Fibroblast of the aortic adventitia (primary cell): ENCODE measurements around the gene AFF3. TPM values are rescaled to one million over a fixed set of nuclear protein-coding genes. Genes with fewer than 3 reads are reported as not detected.

Experiments
- DNase-seq: peaks from one replicate; pipeline ENCODE4 v3.0.0-alpha.2; 2010; ENCODE audit warnings: low read depth
- H3K4me3 ChIP-seq: 2 replicates; pipeline ENCODE4 v1.5.1; 2011; ENCODE audit warnings: low read depth, mild to moderate bottlenecking, control low read depth, low read length, moderate library complexity
- total RNA-seq: library from RNA; depleted of rRNA; stranded (reverse); fragments of >200 nt; gene quantifications from 2 replicates; pipeline ENCODE4 v1.2.3, GENCODE V29; 2012; ENCODE audit warnings: low replicate concordance
- TF ChIP-seq, protein P1 (sequence below): IDR thresholded peaks from 2 replicates; pipeline ENCODE4 v1.5.1; 2011; ENCODE audit warnings: mild to moderate bottlenecking, low read length, control low read depth, inconsistent platforms; ENCODE audit not compliant: insufficient read depth

Gene AFF3
- total RNA-seq, 1 donor = 4.2 TPM

DNA sequence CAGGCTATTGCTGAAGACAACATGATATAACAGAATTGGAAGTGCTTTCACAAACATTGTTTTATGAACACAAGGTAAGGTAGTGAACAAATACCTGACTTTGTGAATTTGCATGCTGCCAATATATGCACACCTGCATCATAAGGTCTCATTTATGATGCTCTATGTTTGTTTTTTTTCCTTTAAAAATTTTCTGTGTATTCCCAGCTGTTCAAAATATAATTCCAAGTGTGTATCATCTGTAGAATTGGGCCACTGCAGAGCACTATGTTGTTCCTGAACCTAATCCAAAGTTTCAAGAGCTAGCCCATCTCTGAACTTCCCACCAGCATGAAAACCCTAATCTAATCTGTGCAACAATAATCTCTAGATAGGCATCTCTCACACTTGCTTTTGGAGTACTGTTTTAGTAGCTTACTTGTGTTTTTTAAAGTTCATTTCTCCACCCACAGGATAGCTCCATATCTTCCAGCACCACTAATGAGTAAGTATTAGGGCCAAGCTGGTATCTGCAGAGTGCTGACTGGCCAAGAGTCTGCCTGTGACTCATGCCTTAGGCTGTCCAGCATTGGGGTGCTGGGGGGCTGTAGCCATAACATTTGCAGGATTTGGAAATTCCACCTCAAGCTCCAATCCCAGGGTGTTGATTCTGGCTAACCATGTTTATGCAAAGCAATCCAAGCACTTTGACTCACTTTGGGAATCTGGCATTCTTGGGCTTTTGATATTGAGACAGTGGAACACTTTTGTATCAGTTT is 444.4 kb downstream of the AFF3 start:
- TF ChIP-seq, protein P1, sequence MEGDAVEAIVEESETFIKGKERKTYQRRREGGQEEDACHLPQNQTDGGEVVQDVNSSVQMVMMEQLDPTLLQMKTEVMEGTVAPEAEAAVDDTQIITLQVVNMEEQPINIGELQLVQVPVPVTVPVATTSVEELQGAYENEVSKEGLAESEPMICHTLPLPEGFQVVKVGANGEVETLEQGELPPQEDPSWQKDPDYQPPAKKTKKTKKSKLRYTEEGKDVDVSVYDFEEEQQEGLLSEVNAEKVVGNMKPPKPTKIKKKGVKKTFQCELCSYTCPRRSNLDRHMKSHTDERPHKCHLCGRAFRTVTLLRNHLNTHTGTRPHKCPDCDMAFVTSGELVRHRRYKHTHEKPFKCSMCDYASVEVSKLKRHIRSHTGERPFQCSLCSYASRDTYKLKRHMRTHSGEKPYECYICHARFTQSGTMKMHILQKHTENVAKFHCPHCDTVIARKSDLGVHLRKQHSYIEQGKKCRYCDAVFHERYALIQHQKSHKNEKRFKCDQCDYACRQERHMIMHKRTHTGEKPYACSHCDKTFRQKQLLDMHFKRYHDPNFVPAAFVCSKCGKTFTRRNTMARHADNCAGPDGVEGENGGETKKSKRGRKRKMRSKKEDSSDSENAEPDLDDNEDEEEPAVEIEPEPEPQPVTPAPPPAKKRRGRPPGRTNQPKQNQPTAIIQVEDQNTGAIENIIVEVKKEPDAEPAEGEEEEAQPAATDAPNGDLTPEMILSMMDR = no peak
- no peak overlapping the region for H3K4me3 ChIP-seq
- peak; percentile 79 for DNase-seq

DNA sequence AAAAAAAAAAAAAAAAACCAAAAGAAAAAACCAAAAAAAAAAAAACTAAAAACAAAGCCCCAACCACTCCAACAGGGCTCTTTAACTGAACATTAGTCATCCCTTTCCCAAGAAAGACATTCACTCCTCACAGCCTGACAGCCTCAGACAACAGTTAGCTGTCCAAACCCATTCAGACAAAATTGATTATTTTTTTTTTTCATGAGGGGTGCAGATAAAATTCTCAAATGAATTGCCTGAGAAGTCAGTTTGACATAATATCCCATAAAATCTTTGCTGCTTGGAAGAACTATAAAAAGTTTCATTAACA is 446.5 kb downstream of the AFF3 start:
- no peak for DNase-seq
- TF ChIP-seq, protein P1 = no peak
- no peak overlapping the region for H3K4me3 ChIP-seq

DNA sequence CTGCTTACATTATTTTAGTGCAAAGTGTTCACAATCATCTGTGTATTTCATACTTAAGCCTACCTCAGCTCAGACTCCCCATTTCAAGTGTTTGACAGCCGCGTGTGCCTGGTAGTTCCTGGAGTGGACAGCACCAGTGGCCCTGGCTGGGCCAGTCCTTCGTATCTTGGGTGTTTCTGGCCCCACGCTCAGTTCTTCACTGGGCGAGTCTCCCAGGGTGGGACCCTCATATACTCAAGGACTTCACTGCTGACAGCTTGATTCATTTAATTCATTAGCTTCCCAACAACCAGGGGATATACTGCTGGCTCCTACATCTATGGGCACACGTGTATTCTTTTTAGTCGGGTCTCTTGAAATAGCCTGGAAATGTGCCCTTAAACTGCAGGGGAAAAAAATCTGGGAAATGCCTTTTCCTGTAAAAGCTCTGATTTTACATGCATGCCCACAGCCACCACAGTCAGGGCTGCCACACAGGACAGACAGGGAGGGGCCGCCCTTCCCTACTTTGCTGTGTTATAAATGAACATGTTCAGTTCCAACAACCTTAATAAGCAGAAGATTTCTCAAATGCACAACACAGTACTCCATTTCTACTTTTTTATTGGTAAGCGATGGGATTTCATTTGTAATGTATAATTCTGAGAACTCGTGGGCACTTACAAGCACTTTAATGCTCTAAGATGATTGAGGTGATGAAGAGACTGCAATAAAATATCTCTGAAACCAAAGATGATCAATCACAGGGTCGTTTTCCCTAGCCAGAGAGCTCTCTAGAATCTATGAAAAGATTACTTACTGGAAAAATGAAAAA is 447.1 kb downstream of the AFF3 start:
- TF ChIP-seq, protein P1 = no peak
- no peak for DNase-seq
- H3K4me3 ChIP-seq = no peak overlapping the region

DNA sequence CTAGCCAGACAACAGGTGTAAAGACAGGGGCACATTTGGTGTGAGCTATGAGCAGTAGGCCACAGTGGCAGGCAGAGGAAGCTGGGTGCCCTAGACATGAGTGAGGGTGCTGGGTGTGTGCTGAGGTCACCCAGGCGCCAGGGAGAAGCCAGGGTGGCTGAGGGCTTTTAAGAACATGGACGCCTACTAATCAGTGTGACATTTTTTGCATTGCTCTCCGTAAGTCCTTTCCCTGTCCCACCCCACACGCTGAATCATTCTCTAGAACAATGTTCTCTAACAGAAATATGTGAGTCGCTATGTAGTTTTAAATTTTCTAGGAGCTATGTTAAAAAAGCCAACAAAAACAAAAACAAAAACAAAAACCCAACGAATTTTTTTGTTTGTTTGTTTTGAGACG is 448.1 kb downstream of the AFF3 start:
- no peak overlapping the region for H3K4me3 ChIP-seq
- DNase-seq = no peak
- TF ChIP-seq, protein P1 = no peak

DNA sequence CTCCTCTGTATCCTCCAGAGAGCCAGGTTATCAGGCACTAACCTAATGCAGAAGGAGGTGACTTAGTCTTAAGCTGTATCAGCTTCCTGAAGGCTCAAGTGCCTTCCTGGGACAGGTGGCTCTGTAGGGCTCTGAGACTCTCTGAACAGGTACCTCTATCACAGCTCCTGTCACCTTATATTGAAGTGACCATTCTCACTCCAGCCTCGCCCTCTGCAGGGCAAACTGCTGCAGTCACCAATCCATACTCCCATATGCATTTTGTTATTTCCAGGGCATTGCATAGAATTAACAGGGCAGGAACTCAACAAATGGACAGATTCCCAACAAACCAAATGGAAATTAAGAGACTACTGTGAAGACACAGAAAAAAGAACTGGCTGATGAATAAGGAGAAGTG is 449.6 kb downstream of the AFF3 start:
- H3K4me3 ChIP-seq = no peak overlapping the region
- DNase-seq = no peak
- TF ChIP-seq, protein P1 = no peak

DNA sequence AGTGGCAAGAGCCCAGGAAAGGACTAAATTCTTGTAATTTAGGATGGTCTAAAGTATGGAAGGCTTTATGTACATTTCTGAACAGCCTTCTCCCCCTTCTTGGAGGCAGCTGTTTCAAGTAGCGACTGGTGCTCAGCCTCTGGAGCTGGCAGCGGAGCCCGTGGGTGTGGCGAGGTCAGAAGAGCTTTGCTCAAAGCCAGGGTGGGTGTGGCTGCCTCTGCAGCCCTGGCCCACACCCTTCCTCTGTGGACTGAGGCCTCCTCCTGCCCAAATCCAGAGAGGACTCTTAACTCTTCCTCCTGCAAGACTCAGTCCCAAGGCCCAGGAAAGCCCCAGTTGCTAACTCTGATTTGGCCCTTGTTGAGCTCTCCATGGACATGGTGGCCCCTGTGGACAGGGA is 450.5 kb downstream of the AFF3 start:
- peak; percentile 20 for DNase-seq
- no peak overlapping the region for H3K4me3 ChIP-seq
- TF ChIP-seq, protein P1 = no peak
